Activated CD4-positive, alpha-beta T cell treated with anti-CD3 and anti-CD28 coated beads, Interleukin-2, amount 50 U/mL, for 24 hours (primary cell): Measurements from ENCODE around the gene SYCP2.

Experiments
- DNase-seq, 2 donors: peaks; one replicate each; pipeline ENCODE4 v3.0.0-alpha.2; 2020; ENCODE audit warnings: low read depth in 1 of 2, low spot score in 1 of 2

Gene SYCP2

DNA sequence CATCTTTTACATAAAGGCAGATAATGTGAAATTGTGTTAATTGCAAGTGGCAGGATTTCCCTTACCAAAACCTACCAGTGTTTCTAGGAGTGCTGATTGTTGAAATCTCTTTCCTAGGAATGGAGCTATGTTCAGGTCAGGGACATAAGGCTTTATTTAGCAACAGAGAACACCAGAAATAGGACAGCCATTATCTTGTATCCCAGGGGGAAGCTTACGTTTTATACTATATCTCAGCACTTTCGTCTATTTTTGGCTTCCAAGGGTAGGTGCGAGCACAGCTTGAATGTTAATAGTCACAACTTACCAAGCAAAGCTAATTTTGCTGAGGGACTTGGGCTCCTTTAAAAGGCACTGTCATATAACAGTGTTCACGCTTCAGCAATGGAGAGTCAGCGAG lies 94.0 kb downstream of the SYCP2 start:
- no peak for DNase-seq

DNA sequence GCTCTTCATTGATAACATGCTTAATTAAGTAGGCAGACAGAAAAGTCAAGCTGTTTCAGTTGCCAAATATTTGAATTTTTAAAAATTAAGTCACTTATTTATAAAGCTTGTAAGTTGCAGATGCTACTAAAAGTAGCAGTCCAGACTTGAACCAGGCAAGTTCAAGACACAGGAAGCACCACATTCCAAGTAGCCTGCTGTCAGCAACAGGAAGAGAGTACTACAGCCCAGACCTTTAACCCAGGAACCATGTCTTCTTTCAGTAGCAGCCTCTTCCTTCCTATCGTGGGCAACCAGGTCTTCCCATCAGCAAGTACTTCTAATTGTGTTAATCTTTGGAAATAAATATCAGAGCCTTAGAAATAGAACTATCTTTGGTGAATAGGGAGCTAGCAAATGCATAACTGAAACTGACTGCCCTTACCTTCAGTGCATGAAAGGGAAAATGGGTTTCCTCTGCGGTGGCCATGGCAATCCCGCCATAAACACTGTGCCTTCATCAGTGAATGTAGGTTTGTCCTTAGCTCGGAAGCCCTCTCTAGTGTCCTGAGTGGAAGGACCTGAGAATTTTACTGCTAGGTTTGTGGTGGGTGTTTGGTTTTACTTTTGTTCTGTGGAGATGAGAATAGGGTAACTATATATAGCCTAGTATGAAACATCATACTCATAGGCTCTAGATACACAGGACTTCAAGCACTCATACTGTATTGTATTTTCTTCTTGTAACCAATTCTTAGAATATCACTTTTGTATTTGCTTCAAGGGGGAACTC lies 95.6 kb downstream of the SYCP2 start:
- DNase-seq = no peak

DNA sequence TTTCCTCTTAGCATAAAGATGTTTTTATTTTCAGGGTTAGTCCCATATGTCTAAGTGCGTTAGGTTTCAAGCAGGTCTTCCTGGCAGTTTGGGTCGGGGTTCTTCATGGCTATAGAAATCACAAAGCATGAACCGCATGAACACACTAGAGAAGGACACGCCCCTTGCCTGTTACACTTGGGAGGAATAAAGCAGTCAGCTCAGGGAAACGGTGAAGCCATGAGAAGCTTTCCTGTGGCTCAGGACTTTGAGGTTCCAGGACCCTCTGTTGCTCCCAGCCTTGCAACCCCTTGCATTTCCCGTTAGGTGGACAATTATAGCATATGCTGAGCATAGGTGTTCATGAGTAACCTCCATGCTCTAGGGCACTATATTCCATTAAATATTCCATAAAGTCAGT lies 96.7 kb downstream of the SYCP2 start:
- DNase-seq = no peak

DNA sequence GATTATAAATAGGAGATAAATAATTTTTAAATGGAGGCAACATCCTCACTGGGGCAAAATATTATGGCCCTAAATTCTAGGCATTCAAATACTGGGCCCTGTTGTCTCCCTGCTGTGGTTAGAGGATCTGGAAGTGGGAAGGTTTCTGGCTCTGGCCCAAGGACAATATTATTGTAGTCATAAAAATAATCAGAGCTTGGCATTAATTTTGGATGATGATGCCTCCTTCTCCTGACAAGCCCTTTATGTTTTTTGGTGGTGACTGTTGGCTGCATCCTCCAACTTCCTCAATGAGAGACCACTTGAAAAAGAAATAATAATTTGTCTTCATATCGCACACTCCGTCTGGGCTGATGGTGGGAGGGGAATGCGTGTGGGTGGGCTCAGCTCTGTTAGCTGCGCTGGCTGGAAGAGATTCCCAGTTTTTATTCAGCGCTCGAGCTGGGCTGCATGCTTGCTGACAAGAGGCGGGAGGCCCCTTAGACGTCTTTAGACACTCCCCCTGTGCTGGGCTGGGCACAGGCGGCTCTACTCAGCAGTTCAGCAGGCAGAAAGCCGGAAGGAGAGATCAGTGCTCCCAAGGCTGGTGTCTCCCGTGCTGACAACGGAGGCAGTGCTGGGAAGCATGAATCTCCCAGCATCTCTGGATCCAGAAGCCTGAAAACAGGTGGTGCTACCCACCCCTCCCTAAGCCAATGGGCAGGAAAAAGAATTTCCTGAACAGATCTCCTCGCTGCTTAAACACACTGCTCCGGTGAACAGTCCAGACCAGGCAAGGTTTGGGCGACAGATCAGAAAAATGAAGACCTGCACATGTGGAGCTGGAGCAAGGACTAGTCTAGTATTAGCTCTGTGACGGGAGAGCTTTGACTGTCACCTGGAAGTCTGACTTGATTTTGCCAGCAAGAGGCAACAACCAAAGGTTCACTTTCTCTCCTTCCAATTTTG lies 97.7 kb downstream of the SYCP2 start:
- DNase-seq = no peak

DNA sequence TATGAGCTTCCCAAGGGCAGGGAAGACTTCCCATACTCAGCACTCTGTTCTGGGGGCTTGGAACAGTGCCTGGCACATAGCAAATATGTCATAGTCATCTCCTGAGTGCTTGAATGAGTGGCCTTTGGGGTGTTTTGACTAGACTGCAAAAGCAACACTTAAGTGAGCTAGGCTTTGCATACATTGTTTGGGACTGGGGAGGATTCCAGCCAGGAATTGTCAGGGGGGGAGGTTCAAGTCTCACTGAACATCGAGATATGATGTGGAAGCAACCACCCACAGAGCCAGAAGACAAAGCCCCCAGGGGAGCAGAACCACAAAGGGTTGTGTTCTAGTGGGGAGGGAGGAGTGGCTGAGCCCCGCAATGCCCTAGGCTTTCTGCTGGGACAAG lies 98.4 kb downstream of the SYCP2 start:
- no peak for DNase-seq

DNA sequence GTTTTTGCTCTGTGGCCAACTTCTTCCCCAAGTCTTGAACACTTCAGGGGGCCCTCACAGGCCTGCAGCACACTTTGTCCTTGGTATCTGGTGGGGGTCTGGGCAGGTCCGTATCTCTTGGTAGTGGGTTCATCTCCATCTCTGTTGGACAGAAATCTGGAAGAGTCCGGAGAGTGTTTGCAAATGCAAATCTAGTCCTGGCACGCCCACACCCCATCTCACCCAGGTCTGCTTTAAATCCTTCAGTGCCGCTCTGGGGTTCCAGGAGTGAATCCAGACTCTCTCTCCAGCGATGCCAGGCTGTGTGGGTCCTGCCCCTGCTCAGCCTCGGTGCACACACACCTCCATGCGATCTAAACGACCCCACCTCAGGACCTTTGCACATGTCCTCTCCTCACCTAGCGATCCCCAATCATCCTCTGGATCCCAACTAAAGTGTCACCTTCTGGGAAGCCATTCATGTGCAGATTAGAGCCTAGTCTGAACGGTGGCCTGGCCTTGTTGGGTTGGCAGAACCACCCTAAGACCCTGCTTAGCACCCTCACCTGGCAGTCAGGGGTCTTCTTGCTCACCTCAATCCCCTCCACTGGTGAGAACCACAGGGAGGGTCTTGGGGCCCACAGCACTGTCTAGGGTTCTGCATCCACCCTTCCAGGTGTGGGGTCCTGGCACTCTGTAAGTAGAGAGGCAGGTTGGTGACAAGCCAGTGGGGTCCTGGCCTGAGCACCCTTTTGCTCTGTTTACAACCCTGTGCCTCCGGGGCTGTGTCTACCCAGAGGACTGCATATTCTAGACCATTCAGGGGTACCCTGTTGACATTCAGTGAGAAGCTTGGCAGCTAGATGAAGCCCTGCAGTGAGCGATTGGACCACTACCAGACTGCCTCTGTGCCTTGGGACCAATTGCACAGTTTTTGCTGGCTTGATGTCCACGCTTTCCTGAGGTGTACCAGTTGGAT lies 100.8 kb downstream of the SYCP2 start:
- DNase-seq = no peak

DNA sequence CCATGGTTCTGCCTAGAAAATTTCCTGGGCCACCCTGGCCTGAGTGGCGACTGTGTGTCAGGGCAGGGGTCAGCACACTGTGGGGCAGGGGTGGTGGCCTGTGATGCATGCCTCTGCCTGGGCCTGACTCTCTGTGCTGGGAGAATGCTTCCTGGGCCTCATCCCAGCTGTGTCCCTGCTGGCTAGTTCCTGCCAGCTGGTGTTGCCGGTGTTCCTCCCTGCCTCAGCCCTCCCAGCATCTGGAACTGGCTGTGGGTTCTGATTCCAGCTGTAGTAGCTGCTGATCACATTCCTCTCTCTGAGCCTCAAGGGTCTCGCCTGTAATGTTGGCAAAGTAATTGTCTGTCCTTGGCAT lies 101.5 kb downstream of the SYCP2 start:
- no peak for DNase-seq

DNA sequence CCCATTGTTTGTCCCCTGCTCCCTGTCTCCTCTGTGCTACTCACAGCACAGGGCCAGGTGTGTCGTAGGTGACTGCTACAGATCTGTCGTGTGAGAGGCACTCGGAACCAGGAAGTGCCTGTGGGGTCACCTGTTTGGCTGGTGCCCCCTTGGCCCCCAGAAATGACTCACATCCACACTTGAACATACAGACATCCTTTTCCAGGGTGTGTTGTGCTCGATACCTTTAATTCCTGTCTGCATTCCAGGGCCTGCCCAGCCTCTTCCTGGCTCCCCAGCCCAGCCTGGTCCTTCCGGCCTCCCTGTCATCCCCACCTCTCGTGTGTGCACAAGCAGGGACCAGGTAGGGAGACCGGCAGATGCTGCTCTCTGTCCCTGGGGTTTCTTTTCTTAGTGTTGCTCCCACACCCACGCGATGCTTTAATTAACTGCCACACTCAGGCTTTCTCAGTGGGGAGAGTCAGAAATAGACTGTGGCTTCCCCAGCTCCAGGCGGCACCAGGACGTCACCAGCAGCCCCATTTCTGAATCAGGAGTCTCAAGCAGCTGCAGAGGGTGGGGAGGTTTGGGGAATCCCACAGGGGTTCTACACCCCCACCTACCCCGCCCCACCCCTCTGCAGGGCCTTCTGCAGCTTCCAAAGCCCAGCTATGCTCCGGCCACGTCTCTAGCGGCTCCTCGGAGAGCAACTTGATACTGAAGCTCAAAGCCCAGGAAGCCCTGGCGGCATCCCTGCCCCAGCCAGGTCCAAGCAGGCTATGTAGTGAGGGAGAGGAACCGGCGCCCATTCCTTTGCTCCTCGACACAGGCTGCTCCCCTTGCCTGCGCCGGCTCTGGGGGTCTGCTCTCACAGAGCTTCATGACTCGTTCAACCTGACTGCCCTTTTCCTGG lies 102.2 kb downstream of the SYCP2 start:
- DNase-seq = no peak

DNA sequence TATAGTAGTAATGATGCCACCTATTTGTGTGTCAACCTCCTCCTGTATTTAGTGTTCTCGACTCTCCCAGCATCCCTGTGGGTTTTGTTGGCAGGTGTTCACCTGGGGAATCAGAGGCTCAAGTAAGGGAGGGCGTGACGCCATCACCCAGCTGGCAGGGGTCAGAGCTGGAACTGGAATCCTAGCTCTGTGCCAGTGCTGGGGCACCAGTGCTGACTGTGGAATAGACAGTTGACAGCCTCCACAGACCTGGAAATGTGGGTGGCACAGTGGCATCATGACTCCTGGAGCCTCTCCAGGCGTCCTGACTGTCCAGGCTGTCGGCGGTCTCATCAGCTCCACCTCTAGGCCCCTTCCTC lies 102.8 kb downstream of the SYCP2 start:
- DNase-seq = no peak

DNA sequence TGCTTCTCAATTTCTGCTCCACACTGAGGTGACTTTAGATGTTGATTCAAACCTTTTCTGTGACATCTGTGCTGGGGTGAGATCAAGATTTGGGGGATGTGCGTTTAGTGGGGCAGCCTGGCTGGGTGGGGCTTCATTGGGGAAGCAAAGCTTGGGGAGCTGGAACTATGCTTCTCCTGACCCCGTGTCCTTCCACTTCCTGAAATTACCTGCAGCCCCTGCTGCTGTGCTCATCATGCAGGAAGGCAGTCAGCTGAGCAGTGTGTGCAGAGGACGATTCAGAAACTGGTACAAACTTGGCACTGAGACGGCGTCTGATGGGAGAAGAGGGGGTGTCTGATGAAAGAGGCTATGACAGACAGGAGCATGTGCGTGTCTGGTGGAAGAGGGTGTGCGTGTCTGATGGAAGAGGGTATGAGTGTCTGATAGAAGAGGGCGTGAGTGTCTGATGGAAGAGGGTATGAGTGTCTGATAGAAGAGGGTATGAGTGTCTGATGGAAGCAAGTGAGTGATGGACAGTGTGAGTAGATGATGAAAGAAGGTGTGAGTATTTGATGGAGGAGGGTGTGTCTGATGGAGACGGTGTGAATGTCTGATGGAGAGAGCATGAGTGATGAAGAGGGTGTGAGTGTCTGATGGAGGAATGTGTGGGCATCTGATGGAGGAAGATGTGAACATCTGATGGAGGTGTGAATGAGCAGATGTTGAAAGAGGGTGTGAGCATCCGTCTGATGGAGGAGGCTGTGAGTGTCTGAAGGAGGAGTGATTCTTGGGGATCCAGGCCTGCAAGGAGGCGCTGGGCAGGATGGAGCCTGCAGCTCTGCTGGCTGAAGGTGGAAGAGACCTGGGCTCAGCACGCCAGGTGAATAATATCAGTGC lies 103.4 kb downstream of the SYCP2 start:
- DNase-seq = no peak

DNA sequence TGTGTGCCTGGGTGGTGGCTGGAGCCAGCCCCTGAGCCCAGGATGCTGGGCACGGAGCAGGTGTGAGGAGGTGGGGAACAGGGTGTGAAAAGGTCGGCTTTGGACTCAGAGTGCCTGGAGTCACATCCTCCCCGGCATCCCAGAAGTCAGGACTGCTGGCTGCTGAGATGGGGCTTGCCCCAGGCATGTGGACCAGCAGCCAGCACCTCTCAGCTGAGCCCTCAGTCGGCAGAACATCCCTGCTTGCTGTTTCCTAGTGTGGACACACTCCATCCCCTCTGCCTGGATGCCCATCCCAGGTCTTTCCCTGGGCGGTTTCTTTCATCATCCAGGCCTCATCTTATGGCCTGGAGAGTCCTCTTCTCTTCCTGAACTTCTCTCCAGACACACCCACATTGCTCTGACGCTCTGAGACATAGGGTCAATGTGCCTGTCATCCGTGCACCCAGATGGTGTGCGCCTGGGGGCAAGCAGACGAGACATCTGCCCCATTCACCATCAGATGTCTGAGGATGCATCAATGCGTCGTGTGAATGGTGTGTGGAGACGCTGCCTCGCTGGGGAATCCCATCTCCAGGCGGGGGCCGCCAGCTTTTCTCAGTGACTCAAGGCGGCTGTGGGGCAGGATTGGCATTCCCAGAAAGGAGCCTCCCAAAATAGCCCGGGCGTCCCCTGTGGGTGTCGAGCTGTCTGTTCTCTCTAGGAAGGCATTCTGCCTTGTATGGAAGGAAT lies 104.2 kb downstream of the SYCP2 start:
- DNase-seq = no peak

DNA sequence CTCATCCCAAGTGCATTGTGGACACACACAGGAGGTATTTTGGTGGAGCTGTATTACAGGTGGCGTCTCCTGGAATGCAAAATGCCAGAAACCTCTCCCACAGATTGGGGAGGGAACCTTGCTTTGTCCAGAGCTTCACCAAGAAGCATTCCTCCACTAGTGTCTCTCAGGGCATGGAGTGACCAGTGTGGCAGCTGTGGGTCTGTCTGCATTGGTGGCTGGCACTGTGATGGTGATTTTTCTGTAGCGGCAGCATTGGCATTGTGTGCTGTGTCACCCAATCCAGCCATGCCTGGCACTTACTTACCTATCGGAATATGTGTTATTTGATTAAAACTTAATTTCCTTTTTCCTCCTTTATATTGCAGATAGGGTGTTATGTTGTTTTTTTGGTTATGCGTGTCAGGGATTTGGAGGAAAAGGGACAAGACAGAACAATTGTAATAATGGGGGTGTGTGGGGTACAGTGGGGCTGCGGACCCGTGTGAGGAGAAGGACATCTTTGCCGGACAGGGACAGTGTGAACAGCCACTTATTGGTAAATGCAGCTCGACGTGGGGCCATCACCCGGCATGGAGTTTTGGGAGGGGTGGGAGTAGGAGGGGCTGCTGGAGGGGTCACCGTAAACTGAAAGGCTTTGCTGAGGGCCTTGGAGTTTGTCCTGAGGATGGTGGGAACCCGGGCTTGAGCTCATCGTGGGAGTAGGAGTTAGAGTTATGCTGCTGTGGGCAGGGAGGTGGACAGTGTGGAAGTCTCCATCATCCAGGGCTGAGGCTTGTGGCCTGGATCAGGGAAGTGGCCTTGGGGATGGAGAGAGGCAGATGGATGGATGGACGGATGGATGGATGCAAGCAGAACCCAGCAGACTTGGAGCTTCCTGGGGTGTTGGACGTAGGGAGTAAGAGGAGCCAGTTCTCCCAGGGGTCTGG lies 105.0 kb downstream of the SYCP2 start:
- DNase-seq = no peak

DNA sequence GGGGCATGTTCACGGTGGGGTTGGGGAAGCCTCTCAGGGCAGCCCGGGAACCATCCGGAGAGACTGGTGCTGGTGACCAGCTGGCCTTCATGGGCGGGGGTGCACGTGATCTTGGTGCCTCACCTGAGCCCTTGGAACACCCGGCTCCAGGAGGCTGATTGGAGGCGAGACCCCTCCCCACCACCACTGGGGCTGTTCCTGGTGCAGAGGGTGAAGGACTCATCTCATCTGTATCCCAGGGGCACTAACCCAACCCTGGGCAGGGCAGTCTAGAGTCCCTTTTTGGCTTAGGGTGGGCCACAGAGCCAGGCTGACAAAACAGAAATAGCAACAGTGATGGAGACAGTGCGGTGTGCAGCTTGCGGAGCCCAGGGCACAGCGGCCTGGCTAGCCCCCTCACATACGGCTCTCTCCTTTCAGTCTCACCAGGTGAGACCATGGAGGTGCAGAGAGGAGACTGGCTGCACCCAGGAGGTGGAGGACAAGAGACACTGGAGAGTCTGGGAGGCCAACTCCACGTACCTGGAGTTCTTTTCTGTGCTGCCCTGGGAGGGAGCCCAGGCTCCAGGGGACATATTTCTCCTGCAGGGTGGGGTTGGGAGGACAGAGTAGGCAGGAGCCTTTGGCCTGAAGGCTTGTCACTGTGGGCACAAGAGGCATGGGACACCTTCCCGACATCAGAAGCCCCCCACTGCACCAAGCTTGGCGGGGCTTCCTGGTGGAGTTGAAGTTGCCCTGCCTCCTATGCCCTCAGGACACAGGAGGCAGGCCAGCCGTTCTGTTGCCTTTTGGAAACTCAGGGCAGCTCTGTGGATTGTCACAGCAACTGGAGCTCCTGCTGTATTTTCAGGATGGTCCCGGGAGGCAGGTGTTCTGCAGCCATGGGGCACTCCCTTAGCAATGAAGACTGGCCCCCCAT lies 106.0 kb downstream of the SYCP2 start:
- no peak for DNase-seq

DNA sequence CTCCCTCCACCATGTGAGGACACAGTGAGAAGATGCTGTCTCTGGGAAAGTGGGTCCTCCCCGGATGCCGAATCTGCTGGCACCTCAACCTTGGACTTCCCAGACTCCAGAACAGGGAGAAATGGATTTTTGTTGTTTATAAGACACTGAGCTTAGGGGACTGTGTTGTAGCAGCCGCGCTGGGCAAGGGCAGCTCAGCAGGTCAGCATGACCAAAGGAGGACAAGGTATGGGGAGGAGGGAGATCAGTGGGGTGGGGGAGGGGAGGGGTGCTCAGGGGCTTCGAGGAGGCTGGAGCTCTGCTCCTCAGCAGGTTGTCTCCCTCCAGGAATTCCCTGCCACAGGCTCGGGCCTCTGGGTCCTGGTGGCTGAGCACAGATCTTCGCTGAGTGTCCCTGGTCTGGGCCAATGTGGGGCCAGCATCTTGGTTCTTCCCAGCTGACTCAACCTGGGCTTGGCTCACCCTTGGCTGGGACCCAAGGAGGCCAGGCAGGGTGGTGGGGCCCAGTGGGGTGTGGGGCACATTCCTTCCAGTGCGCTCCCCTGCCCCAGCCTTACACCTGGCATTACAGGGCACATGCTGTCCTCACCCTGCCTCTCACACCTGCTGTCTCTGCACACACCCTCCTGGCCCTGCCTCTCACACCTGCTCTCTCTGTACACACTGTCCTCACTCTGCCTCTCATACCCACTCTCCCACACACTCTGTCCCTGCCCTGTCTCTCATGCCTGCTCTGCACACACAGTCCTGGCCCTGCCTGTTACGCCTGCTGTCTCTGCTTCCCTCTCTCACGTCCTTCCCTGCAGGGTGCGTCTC lies 107.3 kb downstream of the SYCP2 start:
- no peak for DNase-seq

DNA sequence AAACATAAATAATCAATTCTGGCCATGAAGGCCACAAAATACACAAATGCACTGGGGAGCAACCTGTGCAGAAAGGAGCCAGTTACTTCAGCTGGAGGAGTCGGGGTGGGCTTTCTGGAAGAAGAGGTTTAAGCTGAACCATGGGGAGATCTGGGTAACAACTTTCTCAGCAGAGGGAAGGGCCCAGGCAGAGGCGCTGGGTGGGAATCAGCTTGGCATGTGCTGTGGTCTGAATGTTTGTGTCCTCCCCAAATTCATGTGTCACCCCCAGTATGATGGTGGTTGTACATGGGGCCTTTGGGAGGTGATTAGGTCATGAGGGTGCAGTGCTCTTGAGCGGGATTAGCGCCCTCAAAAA lies 107.9 kb downstream of the SYCP2 start:
- DNase-seq = no peak
